IPS-18a (cell line): ENCODE measurements around the gene SVEP1.

Experiments used
- H3K27ac ChIP-seq: one replicate; pipeline ENCODE4 v1.5.1; 2013; ENCODE audit warnings: low read length
- H3K27me3 ChIP-seq: one replicate; pipeline ENCODE4 v1.6.1; 2013; ENCODE audit warnings: mild to moderate bottlenecking, low read length; ENCODE audit not compliant: control insufficient read depth, insufficient read depth
- H3K36me3 ChIP-seq: one replicate; pipeline ENCODE4 v1.6.1; 2013; ENCODE audit warnings: low read depth, low read length; ENCODE audit not compliant: control insufficient read depth
- H3K4me1 ChIP-seq: one replicate; pipeline ENCODE4 v1.6.1; 2013; ENCODE audit warnings: low read depth, low read length; ENCODE audit not compliant: control insufficient read depth
- H3K4me3 ChIP-seq: one replicate; pipeline ENCODE4 v1.5.1; 2013; ENCODE audit warnings: low read length
- H3K9ac ChIP-seq: one replicate; pipeline ENCODE4 v1.6.1; 2013; ENCODE audit warnings: mild to moderate bottlenecking, low read length, moderate library complexity
- H3K9me3 ChIP-seq: one replicate; pipeline ENCODE4 v1.6.1; 2013; ENCODE audit warnings: low read depth, low read length; ENCODE audit not compliant: control insufficient read depth

Gene SVEP1

GRCh38 chr9:110332766-110333165, 246.8 kb downstream of the SVEP1 start:
- Histone ChIP-seq H3K4me3 (no peak overlapping the region), H3K36me3 (no peaks in the 10 kb centered on the region), H3K9me3 (no peaks in the 10 kb centered on the region), H3K4me1 (no peaks in the 10 kb centered on the region), H3K9ac (no peak overlapping the region), H3K27me3 (no peaks in the 10 kb centered on the region), H3K27ac (no peak overlapping the region)

DNA sequence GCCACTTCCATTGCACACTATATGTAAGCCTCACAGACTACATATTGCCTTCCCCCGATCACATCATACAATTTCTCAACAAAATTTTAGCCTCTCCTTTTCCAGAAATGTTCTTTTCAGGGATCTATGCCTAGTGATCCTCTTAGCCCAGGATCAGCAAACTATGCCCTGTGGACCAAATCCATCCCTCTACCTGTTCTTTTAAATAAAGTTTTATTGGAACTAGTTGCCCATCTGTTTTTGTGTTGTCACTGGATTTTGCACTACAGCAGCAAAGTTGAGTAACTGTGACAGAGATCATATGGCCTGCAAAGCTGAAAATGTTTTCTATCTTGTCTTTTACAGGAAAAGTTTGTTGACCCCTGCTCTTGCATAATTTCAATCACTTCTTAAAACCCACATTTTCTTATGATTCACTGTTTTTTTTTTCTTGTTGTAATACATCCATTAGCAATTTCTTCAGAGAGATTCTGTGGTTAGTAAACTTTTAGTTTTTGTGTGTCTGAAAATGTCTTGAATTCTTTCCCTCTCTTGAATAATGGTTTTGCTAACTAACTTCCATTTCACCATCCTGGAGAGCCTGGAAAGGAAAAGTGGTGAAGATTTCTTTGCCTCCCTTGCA, 248.9 kb downstream of the SVEP1 start:
- no peaks in the 10 kb centered on the region for H3K27me3 ChIP-seq
- no peak overlapping the region for H3K9ac ChIP-seq
- H3K9me3 ChIP-seq, result no peaks in the 10 kb centered on the region
- no peaks in the 10 kb centered on the region for H3K4me1 ChIP-seq
- H3K4me3 ChIP-seq, result no peak overlapping the region
- no peaks in the 10 kb centered on the region for H3K36me3 ChIP-seq
- no peak overlapping the region for H3K27ac ChIP-seq

GRCh38 chr9:110329639-110330230, 249.8 kb downstream of the SVEP1 start:
- no peak overlapping the region for H3K9ac ChIP-seq
- no peaks in the 10 kb centered on the region for H3K9me3 ChIP-seq
- H3K27me3 ChIP-seq, result no peaks in the 10 kb centered on the region
- H3K27ac ChIP-seq, result no peak overlapping the region
- H3K36me3 ChIP-seq, result no peaks in the 10 kb centered on the region
- no peaks in the 10 kb centered on the region for H3K4me1 ChIP-seq
- H3K4me3 ChIP-seq, result no peak overlapping the region

DNA sequence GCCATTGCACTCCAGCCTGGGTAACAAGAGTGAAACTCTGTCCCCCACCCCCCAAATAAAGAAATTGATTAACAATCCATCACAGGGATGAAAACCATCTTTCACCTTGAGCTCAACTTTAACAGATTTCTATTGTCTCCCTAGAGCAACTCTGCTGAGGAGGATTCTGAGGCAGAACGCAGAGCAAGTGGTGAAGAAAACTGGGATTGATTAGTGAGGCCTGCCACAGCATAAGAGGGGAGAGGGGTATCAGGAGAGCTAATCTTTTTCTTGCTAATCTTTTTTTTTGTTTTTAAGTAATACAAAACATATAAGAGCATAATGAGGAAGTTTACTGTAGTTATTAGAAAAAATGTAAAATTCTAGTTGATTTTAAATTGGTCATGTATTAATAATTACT, 250.8 kb downstream of the SVEP1 start:
- Histone ChIP-seq H3K9ac (no peak overlapping the region), H3K9me3 (no peaks in the 10 kb centered on the region), H3K27me3 (no peaks in the 10 kb centered on the region), H3K4me1 (no peaks in the 10 kb centered on the region), H3K27ac (no peak overlapping the region), H3K36me3 (no peaks in the 10 kb centered on the region), H3K4me3 (no peak overlapping the region)

DNA sequence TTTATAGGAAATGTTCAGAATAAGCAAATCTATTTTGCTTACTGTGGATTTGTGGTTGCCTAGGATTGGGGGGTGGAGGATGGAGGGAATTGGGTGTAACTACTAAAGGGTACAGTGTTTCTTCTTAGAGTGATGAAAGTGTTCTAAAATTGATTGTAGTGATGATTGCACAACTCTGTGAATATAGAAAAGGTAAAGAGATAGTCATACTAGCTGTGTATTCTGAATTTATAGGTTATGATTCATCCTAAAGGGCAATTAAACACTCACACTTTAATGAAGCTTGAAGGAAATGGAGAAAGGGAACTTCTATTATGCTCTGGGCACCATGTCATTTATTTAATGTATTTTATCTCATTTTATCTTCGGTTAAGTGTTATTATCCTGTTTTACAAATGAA, 251.8 kb downstream of the SVEP1 start:
- H3K9ac ChIP-seq, result no peak overlapping the region
- H3K4me1 ChIP-seq, result no peaks in the 10 kb centered on the region
- H3K36me3 ChIP-seq, result no peaks in the 10 kb centered on the region
- H3K27ac ChIP-seq, result no peak overlapping the region
- H3K27me3 ChIP-seq, result no peaks in the 10 kb centered on the region
- no peaks in the 10 kb centered on the region for H3K9me3 ChIP-seq
- H3K4me3 ChIP-seq, result no peak overlapping the region

DNA sequence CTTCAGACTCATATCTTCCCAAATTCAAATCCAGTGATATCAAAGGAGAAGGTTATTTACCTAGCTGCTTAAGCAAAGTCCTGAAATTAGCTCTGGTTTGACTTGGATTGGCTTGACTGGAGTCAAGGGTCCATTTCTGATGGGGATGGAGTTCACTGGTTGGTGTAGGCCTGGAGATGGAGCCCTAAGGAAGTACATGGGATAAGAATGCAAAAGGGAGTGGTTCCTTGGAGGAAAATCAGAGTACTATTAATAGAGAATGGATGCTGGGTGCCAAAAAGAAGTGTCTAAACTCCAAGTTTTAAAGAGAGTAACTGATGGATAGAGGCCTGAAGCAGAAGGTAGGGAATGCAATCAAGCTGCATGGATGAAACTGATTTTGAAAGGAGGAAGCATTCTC, 255.7 kb downstream of the SVEP1 start:
- Histone ChIP-seq H3K36me3 (no peaks in the 10 kb centered on the region), H3K9ac (no peak overlapping the region), H3K4me1 (no peaks in the 10 kb centered on the region)

DNA sequence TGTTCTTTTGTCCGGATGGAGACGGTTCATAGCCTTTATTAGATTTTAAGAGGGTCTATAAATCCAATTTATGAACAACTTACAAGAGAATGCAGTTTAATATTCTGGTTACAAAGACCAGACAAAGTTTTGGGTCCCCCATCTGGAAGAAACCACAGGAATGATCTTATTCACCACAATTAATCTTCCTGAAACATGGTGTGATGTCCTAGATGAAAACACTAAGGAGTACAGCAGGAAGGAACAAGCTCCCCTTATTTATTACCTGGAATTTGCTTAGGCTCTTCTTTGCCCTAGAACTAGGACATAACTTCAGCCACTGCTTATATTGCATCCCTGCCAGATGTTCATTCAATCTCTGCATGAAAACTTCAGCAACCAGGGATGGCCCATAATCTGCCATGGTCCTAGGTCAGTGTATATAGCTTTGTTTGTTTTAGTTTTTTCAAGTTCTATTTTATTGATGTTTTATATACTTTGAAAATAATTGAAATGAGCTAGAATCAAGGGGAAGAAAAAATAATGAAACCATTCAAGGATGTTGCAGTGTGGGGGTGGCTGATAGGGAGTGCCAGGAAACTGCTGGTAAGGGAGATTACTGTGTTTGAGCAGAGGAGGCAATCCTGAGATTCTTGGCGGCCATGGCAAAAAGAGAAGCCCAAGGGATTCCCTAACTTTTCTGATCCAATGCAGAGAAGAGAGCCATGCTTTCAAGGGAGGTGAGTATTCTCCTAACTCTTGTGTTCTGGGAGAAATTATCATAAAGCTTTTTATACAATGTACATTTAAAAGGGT, 258.7 kb downstream of the SVEP1 start:
- Histone ChIP-seq H3K27ac (no peak overlapping the region), H3K4me3 (no peak overlapping the region), H3K9ac (no peak overlapping the region), H3K4me1 (peaks cover 5% of the 10 kb centered on the region), H3K36me3 (no peaks in the 10 kb centered on the region), H3K27me3 (no peaks in the 10 kb centered on the region), H3K9me3 (no peaks in the 10 kb centered on the region)

More for the DNA sequence above, 255.7 kb downstream of the SVEP1 start:
- Histone ChIP-seq H3K27ac (no peak overlapping the region), H3K9me3 (no peaks in the 10 kb centered on the region), H3K4me3 (no peak overlapping the region), H3K27me3 (no peaks in the 10 kb centered on the region)

- H3K27me3 ChIP-seq, result no peaks in the 10 kb centered on the region
Measured at GRCh38 chr9:110319781-110320492, 259.6 kb downstream of the SVEP1 start.

GRCh38 chr9:110317911-110318310, 261.6 kb downstream of the SVEP1 start:
- Histone ChIP-seq H3K27ac (no peak overlapping the region), H3K4me3 (no peak overlapping the region), H3K27me3 (no peaks in the 10 kb centered on the region), H3K9ac (no peak overlapping the region), H3K4me1 (peaks cover 5% of the 10 kb centered on the region), H3K36me3 (no peaks in the 10 kb centered on the region), H3K9me3 (no peaks in the 10 kb centered on the region)

More at GRCh38 chr9:110319781-110320492, 259.6 kb downstream of the SVEP1 start:
- H3K27ac ChIP-seq, result no peak overlapping the region
- no peak overlapping the region for H3K4me3 ChIP-seq
- no peak overlapping the region for H3K9ac ChIP-seq
- peaks cover 5% of the 10 kb centered on the region for H3K4me1 ChIP-seq
- no peaks in the 10 kb centered on the region for H3K36me3 ChIP-seq
- no peaks in the 10 kb centered on the region for H3K9me3 ChIP-seq

DNA sequence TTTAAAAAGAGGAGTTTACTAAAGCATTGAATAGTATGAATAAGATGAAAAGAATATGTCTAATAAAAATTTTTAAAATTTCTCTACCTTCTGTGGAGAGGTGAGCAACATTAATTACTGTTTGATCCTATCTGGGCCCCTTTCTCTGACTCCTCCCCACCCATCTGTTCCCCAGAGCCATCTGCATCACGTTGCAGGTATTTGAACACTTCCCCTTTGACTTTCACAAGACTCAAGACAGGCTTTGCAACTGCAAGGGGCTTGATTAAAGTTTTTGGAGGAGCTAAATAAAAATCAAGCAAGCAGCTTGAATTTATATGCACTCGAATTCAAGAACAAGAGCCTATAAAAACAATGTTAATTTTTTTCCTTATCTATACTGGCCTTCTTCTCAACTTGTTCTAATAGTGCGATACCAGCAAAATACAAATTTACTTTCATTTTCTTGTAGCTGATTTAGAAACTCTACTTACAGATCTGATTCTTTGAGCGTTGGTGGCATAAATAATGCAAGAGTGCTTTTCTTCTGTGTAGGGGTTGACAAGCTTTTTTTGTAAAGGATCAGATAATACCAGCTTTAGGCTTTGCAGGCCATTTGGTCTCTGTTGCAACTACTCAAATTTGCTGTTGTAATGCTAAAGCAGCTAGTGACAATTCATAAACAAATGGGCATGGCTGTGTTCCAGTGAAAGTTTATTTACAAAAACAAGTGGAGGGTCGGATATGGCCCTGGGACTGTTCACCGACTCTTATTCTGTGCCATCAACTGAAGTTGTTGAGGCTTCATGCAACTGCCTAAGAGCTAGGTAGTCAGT, 263.1 kb downstream of the SVEP1 start:
- H3K27ac ChIP-seq, result no peak overlapping the region
- H3K9me3 ChIP-seq, result peaks cover 8% of the 10 kb centered on the region
- no peak overlapping the region for H3K9ac ChIP-seq
- H3K4me1 ChIP-seq, result peaks cover 5% of the 10 kb centered on the region
- peak overlapping the region; percentile 3 for H3K4me3 ChIP-seq
- H3K27me3 ChIP-seq, result no peaks in the 10 kb centered on the region
- no peaks in the 10 kb centered on the region for H3K36me3 ChIP-seq
